Activated T-cell treated with anti-CD3 and anti-CD28 coated beads for 4 hours (primary cell): ENCODE data around the gene BRMS1.
A peak's percentile ranks its signal among the peaks of the same experiment; 100 is the strongest.

Source experiments
- DNase-seq: peaks from one replicate; pipeline ENCODE4 v3.0.0-alpha.2; 2020

The BRMS1 gene

DNA sequence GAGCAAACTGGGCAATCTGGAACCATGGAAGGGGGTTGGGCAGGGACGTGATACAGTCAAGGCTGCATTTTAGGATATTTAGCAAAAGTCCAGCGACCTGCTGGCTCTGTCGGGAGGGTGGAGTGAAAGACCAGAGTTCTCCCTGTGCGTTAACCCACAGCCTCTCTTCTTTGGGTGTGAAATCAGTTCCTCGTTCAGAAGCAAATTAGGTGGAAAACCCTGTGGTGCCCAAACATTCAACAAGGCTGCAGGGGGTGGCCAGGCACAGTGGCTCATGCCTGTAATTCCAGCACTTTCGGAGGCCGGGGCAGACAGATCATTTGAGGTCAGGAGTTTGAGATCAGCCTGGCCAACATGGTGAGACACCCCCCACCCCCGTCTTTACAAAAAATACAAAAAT lies 47.3 kb downstream of the BRMS1 start:
- DNase-seq = no peak

DNA sequence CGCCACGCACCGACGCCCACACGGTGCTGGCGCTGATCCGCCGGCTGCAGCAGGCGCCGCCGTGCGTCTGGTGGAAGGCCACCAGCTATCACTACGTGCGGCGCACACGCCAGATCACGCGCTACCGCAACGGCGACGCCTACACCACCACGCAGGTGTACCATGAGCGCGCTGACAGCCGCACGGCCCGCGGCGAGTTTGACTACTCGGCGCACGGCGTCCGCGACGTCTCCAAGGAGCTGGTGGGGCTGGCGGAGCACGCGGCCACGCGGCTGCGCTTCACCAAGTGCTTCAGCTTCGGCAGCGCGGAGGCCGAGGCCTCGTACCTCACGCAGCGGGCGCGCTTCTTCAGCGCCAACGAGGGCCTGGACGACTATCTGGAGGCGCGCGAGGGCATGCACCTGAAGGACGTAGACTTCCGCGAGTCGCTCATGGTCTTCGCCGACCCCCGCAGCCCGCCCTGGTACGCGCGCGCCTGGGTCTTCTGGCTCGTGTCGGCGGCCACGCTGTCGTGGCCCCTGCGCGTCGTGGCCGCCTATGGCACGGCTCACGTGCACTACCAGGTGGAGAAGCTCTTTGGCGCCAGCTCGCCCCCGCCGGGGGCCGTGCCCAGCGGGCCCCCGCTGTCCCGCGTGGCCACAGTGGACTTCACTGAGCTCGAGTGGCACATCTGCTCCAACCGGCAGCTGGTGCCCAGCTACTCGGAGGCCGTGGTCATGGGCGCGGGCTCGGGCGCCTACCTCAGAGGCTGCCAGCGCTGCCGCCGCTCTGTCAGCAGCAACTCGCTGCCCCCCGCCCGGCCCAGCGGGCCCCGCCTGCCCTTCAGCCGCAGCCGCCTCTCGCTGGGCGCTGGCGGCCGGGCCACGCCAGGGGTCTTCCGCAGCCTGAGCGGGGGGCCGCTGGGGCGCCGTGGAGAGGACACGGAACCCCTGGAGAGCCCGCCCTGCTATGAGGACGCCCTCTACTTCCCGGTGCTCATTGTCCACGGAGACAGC lies 50.0 kb downstream of the BRMS1 start:
- no peak for DNase-seq

DNA sequence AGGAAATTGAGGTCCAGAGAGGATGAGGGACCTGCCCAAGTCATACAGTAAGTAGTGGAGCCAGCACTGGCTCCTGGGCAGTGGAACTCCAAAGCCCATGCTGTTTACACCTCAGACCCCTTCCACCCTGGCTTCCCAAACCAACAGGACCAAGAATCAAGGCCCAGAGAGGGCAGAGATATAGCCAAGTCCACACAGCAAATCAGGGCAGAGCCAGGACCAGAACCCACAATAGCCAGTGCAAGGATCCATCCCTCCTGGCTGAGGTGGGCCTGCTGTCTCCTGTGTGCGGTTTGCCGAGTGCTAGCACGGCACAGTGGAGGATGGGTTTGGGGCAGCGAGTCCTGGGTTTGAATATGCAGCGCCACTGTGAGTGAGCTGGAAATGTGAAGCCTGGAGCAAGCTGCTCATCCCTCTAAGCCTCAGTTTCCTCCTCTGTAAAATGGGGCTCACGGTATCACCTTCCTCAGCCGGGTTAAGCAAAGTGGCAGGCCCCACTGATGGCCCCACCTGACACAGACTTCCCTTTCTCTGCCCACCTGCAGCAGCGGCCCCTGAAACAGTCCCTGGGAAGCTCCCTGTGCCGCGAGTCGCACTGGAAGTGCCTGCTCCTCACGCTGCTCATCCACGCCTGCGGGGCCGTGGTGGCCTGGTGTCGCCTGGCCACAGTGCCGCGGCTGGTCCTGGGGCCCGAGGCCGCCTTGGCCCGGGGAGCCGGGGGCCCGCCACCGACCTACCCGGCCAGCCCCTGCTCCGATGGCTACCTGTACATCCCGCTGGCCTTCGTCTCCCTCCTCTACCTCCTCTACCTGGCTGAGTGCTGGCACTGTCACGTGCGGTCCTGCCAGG lies 50.9 kb downstream of the BRMS1 start:
- DNase-seq = no peak

DNA sequence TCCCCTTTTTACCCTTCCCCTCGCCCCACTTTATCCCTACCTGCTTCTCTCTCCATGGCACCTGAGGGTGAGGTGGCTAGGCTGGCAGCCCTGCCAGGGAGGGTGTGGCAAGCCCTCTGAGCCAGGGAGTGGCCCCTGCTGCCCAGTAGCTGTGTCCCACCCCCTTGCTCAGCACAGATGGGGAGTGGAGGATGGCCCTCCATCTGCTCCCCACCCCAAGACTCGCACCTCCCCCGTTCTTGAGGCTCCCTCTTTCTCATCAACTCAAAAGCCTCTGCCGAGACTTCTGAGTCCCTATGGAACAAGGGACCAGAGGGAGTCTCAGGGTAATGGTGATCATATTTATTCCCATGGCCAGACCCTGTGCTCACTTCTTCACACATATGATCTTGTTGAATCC lies 51.6 kb downstream of the BRMS1 start:
- no peak for DNase-seq

DNA sequence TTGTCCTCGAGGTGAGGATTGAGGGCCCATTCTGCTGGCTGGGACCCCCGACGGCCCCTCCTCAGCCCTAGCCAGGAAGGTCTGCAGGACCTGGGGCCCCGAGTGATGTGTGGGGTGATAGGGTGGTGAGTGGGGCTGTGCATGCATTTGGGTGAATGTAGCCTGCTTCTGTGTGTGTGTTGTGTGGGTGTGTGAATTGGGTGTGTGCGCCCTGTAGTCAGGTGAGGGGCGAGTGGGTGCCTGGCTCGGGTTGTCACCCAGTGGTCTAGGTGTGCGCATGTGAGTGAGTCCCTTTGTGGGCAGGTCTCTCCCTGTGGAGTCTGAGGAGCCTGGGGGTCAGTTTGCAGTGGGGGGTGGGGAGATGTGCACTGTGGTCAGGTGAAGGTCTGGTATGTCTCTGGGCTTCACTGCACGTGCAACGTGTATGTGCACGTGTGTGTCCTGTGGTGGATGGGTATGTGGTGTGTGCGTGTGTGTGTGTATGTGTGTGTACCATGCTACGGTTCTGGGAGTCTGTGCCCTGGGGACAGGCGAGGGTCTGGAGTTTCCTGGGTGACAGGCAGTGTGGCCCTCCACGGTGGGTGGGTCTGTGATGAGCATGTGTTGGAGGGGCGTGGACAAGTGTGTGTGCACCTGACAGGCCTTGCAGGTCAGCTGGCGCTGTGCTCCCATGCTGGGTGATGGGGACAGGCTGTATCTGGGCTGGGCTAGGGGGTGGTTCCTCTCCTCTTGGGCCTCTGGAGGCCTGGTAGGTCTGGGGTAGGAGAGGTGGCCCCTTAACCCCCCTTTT lies 52.2 kb downstream of the BRMS1 start:
- no peak for DNase-seq

DNA sequence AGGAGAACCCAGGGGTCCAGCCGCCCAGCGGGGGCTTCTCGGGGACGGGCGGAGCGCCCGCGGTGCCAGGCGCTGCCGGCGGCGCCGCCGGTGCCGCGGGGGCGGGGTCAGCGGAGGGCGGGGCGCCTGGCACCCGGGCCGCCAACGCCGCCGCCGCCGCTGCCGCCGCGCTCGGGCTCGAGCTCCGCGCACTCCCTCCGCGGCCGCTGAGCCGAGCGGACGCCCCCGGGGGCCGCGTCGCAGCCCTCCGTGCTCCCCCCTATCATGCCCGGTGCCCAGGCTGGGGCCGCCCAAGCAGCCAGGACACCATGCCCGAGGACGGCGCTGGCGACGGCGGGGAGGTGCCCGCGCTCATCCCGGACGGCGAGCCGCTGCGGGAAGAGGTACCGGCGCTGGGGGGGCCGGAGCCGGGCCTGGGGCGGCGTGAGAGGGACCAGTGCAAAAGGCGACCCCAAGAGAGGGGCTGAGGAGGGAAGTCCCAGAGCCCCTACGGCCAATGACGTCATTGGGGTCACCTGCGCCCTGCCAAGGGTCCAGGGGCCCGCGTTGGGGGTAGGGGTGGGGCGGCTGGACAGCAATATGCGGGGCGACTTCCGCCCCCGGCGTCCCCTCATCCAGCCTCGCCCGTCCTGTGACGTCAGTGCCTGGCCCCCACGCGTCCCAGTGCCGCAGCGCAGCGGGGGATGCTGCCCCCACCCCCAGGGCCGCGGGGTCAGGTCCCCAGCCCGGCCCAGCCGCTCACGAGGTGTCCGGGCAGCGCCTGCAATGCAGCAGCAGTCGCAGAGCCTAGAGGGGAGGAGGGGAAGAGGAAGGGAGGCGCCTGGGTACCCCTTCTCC lies 53.0 kb downstream of the BRMS1 start, which contains the start of gene TMEM151A:
Gene TMEM151A (plus strand): TSS at position 189 of the 837 bp plus-strand sequence. CDS start 120 bp downstream, at position 309.
- no peak for DNase-seq

DNA sequence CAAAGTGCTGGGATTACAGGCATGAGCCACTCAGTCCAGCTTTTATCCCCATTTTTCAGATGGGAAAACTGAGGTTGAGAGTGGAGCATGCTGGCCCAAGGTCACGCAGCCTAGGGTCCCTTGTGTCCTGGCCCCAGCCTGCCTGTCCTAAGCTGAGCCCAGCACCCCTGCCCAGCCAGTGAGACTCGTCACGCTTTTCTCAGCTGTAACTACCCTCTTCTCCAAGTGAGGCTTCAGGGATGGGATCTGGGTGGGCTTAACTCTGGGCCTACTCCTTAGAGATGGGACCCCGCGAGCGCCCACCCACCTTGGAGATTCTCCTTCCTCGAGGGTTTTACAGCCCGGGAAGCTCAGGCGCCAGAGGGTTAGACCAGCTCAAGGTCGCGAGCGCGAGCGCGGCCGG lies 53.6 kb downstream of the BRMS1 start:
- no peak for DNase-seq

DNA sequence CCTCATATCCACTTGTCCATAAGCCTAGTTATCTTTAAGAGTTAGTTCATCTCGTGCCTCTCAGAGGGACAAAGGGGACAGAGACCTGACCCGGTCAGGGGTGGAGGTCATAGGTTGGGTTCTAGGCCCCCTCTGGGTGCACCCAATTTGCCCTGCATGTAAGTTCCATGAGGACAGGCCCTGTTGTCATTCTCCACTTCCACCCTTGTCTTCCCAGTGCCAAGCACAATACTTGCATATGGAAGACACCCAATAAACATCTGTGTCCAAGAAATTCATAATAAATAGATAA lies 54.6 kb downstream of the BRMS1 start:
- no peak for DNase-seq

DNA sequence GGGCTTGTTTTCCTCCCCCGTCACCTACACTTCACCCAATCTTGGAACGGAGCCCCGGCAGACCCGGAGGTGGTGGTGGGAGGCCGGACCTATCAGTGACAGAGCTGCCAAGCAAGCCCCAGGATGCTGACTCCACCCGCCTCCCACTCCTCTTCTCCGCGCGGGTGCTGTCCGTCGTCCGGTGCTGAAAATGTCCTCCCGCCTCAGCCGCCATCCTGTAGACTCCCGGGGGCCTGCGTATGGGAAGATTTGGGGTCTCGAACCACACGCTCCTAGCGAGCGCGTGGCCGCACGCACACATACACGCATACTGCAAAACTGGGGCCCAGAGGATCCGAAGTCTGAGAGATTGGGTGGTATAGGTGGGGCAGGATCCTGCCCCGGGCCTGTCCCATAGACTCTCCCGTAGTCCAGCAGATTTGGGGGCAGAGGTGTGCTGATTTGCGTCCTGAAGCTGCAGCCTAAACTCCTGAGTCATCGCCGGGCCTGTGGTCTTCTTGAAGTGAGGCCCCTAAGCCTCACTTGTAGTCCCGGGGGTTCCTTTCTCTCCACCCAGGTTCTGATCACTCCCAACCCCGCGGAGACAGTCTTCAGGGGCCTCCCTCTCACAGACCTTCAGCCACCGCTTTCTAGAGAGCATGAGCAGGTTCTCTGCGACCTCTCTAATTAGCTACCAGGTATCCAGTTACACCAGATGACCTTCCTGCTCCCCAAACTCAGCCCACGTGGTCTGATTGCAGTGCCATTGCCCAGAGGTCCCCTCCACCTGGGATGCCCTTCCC lies 55.2 kb downstream of the BRMS1 start:
- DNase-seq = peak; percentile 64

DNA sequence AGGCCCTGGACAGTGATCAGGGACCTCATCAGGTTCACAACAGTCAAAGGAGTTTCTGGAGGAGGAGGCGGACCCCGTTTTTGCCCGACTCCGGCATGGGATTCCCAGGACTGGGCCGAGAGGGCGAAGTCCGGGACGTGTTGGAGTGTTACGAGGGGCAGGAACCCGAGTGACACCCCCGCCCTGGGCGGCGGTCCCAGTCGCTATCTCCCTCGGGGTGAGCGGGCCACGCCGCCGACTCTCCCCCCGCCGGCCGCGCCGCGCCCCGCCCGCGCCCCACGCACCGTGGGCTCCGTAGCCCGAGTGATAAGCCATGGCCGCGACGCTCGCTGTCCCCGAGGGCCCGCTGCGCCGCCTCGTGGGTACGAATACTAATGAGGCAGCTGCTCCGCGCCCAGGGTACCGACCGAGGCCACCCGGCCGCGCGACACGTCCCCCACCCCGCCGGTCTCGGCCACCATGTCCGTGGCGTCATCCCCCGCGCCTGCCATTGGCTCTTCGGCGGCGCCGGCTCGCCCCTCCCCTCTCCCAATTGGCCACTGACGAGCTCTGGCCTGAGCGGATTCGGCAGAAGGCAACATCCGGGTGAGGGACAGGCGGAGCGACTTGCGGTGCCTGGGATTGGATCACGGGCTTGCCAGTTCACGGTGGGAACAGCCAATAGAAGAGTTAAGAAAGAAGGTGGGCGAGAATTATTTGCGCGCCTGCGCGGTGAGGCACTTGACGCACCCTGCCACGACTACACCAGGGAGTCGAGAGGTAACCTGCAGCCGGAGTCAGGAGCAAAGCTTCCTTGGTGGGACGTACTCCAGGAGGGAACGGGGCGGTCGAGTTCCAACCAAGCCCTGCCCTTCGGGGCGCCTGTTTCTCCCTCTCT lies 56.0 kb downstream of the BRMS1 start, which contains the start of gene YIF1A:
Gene YIF1A (minus strand): TSS at position 473 of the 877 bp plus-strand sequence. CDS start 158 bp downstream, at position 315.
- peak; percentile 93 for DNase-seq

DNA sequence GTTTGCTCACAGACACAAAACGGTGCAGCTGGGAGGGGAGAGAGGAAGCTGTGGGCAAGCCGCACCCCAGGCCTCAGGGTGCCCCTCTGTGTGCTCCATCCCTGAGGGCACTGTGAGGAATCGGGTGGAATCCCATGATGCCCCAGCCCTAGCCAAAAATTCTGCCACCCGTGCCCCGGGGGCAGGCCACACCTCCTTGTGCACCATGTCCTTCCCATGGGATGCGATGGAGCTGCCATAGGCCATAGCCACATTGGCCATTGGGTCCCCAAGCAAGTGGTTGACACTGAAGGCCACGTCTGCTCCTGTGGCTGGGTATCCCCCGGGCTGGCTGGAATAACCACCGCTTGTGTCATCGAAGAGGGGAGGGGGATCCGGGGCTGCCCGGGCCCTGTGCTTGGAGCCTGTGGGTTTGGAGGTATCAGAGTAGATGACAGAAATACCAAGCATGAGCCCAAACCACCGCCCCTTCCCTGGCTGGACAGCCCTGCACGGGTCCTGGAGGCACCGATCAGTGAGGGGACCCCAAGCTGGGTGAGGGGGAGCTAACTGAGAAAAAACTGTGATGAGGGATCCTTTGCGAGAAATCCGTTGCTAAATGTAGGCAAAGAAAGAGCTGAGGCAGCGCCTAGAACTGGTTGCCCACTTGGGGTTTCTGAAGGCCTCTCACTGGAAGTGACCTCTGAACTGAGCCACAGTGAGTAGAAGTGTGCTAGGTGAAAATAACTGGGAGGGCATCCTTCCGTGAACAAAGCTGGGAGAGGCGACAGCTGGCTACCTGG lies 56.8 kb downstream of the BRMS1 start:
- DNase-seq = no peak
